Hematopoietic multipotent progenitor cell treated with erythropoietin and hydrocortisone succinate and interleukin-3 and kit ligand, for 15 days (in vitro differentiated cells): Measurements from ENCODE around the gene BANP.
"Not testable (repeated sequence)": the region's sequence is repeated elsewhere in the genome, so short reads cannot be mapped to it uniquely, and the experiment has no call there.

ENCODE experiments used
- DNase-seq: peaks from one replicate; pipeline ENCODE4 v3.0.0-alpha.2; 2015; ENCODE audit warnings: low spot score

The BANP gene

GRCh38 chr16:87996962-87997880, 46.0 kb downstream of the BANP start:
- no peak for DNase-seq

- DNase-seq: not testable (repeated sequence)
Measured at GRCh38 chr16:87998184-87998793, 47.1 kb downstream of the BANP start.

GRCh38 chr16:87998992-87999391, 47.8 kb downstream of the BANP start:
- not testable (repeated sequence) for DNase-seq

GRCh38 chr16:88002211-88002610, 51.0 kb downstream of the BANP start:
- no peak for DNase-seq

GRCh38 chr16:88002749-88003148, 51.5 kb downstream of the BANP start:
- DNase-seq: no peak

- no peak for DNase-seq
Measured at GRCh38 chr16:88003316-88003715, 52.1 kb downstream of the BANP start.

- no peak for DNase-seq
Measured at GRCh38 chr16:88003736-88004135, 52.5 kb downstream of the BANP start.

- DNase-seq: no peak
Measured at GRCh38 chr16:88004391-88004790, 53.2 kb downstream of the BANP start.

GRCh38 chr16:88005181-88005581, 53.9 kb downstream of the BANP start:
- DNase-seq: no peak

GRCh38 chr16:88005968-88006367, 54.7 kb downstream of the BANP start:
- no peak for DNase-seq

- no peak for DNase-seq
Measured at GRCh38 chr16:88007321-88007731, 56.1 kb downstream of the BANP start.

GRCh38 chr16:88008840-88009239, 57.6 kb downstream of the BANP start:
- DNase-seq: no peak

- no peak for DNase-seq
Measured at GRCh38 chr16:88009563-88010342, 58.5 kb downstream of the BANP start.

- no peak for DNase-seq
Measured at GRCh38 chr16:88010343-88010967, 59.2 kb downstream of the BANP start.

GRCh38 chr16:88010968-88011483, 59.8 kb downstream of the BANP start:
- no peak for DNase-seq

GRCh38 chr16:88012360-88012759, 61.1 kb downstream of the BANP start:
- no peak for DNase-seq

- no peak for DNase-seq
Measured at GRCh38 chr16:88013091-88013609, 61.9 kb downstream of the BANP start.

GRCh38 chr16:88013766-88014251, 62.6 kb downstream of the BANP start:
- no peak for DNase-seq

- DNase-seq: no peak
Measured at GRCh38 chr16:88014252-88014781, 63.1 kb downstream of the BANP start.

- no peak for DNase-seq
Measured at GRCh38 chr16:88014954-88015805, 63.9 kb downstream of the BANP start.
